A673 (cell line): ENCODE measurements around the gene IPCEF1.

ENCODE experiments used
- EZH2 ChIP-seq: fragments of 200-600 bp; sonication (generic); IDR thresholded peaks from 2 replicates; pipeline ENCODE4 v1.6.1; 2017; ENCODE audit warnings: borderline replicate concordance, low read depth, mild to moderate bottlenecking, mixed read lengths, antibody characterized with exemption, low read length; ENCODE audit not compliant: poor library complexity, severe bottlenecking
- TF ChIP-seq, protein P1 (sequence below): fragments of 300-800, 200-600 bp; sonication (generic); conservative IDR thresholded peaks from 2 replicates; pipeline ENCODE4 v1.5.1; 2017; ENCODE audit warnings: low read depth, mild to moderate bottlenecking, antibody characterized with exemption, low read length, moderate library complexity, mixed read lengths

DNA sequence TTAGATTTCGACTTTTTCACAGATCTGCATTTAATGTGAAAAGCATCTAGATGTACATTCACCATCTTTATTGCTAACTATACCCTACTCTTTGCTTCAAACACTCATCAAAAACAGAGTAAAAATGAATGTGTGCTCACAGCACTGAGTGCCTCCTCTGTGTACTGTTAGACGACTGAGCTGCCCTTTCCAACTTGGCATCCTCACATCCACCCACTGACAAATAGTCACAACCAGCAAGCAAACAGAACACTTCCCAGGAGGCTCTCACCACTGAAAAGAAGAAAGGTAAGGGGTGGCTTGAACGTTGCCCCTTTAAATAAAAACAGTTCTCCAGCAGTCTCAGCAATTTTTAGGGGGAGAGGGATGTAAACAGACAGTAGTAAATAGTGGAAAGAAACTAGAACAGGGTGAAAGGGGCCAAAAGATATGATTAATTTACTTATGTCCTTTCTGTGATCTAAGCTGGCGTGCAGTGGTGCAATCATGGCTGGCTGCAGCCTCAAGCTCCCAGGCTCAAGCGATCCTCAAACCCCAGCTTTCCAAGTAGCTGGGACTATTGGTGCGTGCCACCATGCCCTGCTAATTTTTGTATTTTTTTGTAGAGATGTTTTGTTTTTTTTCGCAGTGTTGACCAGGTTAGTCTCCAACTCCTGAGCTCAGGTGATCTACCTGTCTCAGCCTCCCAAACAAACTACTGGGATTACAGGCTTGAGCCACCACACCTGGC lies 48.7 kb downstream of the IPCEF1 start:
- TF ChIP-seq EZH2 = no peak
- TF ChIP-seq, protein P1, sequence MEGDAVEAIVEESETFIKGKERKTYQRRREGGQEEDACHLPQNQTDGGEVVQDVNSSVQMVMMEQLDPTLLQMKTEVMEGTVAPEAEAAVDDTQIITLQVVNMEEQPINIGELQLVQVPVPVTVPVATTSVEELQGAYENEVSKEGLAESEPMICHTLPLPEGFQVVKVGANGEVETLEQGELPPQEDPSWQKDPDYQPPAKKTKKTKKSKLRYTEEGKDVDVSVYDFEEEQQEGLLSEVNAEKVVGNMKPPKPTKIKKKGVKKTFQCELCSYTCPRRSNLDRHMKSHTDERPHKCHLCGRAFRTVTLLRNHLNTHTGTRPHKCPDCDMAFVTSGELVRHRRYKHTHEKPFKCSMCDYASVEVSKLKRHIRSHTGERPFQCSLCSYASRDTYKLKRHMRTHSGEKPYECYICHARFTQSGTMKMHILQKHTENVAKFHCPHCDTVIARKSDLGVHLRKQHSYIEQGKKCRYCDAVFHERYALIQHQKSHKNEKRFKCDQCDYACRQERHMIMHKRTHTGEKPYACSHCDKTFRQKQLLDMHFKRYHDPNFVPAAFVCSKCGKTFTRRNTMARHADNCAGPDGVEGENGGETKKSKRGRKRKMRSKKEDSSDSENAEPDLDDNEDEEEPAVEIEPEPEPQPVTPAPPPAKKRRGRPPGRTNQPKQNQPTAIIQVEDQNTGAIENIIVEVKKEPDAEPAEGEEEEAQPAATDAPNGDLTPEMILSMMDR = no peak
